ENCODE measurements around the gene ABCA13.

The ABCA13 gene

GRCh38 chr7:48388911-48389310, 217.7 kb downstream of the ABCA13 start:
- no peak for DNase-seq

- DNase-seq: no peak
Measured at GRCh38 chr7:48389977-48390376, 218.7 kb downstream of the ABCA13 start.

- no peak for DNase-seq
Measured at GRCh38 chr7:48390388-48391327, 219.4 kb downstream of the ABCA13 start.

GRCh38 chr7:48398191-48398590, 226.9 kb downstream of the ABCA13 start:
- no peak for DNase-seq

- DNase-seq: no peak
Measured at GRCh38 chr7:48402721-48403120, 231.5 kb downstream of the ABCA13 start.

- DNase-seq: no peak
Measured at GRCh38 chr7:48408731-48409130, 237.5 kb downstream of the ABCA13 start.

GRCh38 chr7:48411619-48412018, 240.4 kb downstream of the ABCA13 start:
- no peak for DNase-seq

- no peak for DNase-seq
Measured at GRCh38 chr7:48414011-48414732, 242.9 kb downstream of the ABCA13 start.

GRCh38 chr7:48416327-48416908, 245.2 kb downstream of the ABCA13 start:
- no peak for DNase-seq

- DNase-seq: no peak
Measured at GRCh38 chr7:48419401-48419800, 248.1 kb downstream of the ABCA13 start.

- no peak for DNase-seq
Measured at GRCh38 chr7:48420206-48420605, 248.9 kb downstream of the ABCA13 start.

GRCh38 chr7:48421357-48421756, 250.1 kb downstream of the ABCA13 start:
- no peak for DNase-seq

- no peak for DNase-seq
Measured at GRCh38 chr7:48424731-48425130, 253.5 kb downstream of the ABCA13 start.

- DNase-seq: no peak
Measured at GRCh38 chr7:48426331-48426965, 255.2 kb downstream of the ABCA13 start.

GRCh38 chr7:48426966-48427555, 255.8 kb downstream of the ABCA13 start:
- no peak for DNase-seq

- no peak for DNase-seq
Measured at GRCh38 chr7:48427671-48428070, 256.4 kb downstream of the ABCA13 start.

- no peak for DNase-seq
Measured at GRCh38 chr7:48428091-48428684, 256.9 kb downstream of the ABCA13 start.

- DNase-seq: no peak
Measured at GRCh38 chr7:48429117-48429516, 257.9 kb downstream of the ABCA13 start.

GRCh38 chr7:48438206-48438605, 266.9 kb downstream of the ABCA13 start:
- no peak for DNase-seq

GRCh38 chr7:48441848-48442492, 270.7 kb downstream of the ABCA13 start:
- DNase-seq: no peak

GRCh38 chr7:48443051-48443450, 271.8 kb downstream of the ABCA13 start:
- DNase-seq: no peak

GRCh38 chr7:48446721-48447120, 275.5 kb downstream of the ABCA13 start:
- no peak for DNase-seq

Measured in activated gamma-delta T cell treated with Interleukin-2 at 50 U/mL for 16 hours (primary cell).